ENCODE results near the gene SEMA4C.

- TF ChIP-seq CTCF (IDR thresholded peaks at IDR 0.05): no peak
- no peak for TF ChIP-seq POLR2A (IDR thresholded peaks at IDR 0.05; ENCODE audit: low read depth)
- no peak for TF ChIP-seq POLR2AphosphoS5 (IDR thresholded peaks at IDR 0.05)
Measured at GRCh38 chr2:96825057-96825456, 44.8 kb downstream of the SEMA4C start.
